Eye (tissue), 1 donor: ENCODE data around the gene MOSPD3.

Source experiments
- DNase-seq: peaks from one replicate; pipeline ENCODE4 v3.0.0-alpha.2; 2015

The MOSPD3 gene

DNA sequence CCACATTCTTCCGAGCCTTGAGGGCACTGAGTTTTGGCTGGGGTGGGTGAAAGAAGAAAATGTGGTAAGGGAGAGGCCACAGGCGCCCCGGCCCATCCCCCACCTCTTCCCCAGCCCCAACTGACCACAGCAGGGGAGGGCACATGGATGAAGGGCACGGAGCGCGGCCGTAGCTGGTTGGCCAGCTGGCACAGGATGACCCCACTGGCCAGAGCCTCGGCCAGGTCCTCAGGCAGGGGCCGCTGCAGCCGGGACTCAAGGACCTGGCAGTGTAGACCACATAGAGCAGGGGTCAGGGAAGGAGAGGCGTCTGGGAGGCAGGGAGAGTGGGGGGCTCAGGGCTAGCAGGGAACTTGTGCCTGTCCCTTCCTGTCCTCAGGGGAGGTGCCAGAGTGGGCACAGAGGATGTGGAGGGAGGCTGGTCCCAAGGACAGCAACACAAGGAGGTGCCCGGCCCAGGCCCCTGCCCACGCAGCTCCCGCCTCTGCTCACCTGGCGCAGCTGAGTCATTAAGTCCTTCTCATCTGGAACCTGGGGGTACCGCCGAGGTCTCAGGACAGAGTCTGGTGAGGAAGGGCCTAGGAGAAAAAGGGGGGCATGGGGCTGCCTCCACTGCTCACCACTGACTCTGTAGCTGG lies 36.5 kb upstream of the MOSPD3 start:
- DNase-seq, result no peak

DNA sequence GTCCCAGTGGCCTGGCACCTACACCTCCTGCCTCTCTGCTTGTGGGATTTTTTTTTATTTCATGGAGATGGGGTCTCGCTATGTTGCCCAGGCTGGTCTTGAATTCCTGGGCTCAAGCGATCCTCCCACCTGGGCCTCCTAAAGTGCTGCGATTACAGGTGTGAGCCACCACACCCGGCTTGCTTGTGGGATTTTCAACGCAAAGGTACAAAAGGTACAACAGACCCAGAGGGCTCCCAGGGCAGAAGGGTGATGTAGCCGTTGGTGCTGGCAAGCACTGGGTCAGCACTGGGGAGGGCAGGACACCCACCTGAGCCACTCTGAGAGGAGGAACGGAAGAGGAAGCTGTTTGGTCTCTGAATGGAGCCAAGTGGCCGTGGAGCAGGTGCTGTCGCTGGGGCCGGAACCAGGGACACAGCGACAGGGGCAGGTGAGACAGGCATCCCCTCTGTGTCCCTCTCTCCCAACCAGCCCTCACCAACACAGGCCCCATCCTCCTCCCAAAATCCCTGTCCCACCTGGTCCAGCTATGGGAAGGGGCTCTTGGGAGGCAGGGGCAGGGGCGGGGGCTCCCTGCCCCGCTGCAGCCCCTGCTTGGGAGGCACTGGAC lies 35.9 kb upstream of the MOSPD3 start:
- no peak for DNase-seq

GRCh38 chr7:100577103-100577502 lies 35.2 kb upstream of the MOSPD3 start:
- no peak for DNase-seq

DNA sequence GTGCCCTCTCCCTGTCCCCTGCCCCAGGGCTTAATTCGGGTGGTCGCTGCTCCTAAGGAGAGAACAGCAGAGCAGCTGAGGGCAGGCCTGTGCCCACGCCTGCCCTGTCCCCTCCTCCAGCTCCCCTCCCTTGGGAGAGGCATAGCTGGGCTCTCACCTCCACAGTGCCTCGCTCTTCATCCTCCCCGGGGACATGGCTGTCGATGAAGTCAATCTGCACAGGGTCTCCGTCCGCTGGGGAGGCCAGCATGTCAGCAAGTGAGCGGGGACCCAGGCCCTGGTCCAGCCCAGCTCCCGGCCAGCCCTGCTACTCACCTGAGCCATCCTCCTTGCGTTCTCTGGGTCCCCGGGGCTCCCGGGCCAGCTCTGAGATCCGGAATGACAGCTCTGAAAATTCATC lies 34.8 kb upstream of the MOSPD3 start:
- no peak for DNase-seq

GRCh38 chr7:100578246-100579183 lies 33.8 kb upstream of the MOSPD3 start:
- no peak for DNase-seq

GRCh38 chr7:100580466-100581283 lies 31.7 kb upstream of the MOSPD3 start:
- DNase-seq, result no peak

GRCh38 chr7:100582041-100582579 lies 30.2 kb upstream of the MOSPD3 start:
- DNase-seq, result no peak

- no peak for DNase-seq
Measured at GRCh38 chr7:100582650-100583049, 29.7 kb upstream of the MOSPD3 start.

- no peak for DNase-seq
Measured at GRCh38 chr7:100583132-100584053, 28.9 kb upstream of the MOSPD3 start.

- DNase-seq, result no peak
Measured at GRCh38 chr7:100584054-100584682, 28.2 kb upstream of the MOSPD3 start.

DNA sequence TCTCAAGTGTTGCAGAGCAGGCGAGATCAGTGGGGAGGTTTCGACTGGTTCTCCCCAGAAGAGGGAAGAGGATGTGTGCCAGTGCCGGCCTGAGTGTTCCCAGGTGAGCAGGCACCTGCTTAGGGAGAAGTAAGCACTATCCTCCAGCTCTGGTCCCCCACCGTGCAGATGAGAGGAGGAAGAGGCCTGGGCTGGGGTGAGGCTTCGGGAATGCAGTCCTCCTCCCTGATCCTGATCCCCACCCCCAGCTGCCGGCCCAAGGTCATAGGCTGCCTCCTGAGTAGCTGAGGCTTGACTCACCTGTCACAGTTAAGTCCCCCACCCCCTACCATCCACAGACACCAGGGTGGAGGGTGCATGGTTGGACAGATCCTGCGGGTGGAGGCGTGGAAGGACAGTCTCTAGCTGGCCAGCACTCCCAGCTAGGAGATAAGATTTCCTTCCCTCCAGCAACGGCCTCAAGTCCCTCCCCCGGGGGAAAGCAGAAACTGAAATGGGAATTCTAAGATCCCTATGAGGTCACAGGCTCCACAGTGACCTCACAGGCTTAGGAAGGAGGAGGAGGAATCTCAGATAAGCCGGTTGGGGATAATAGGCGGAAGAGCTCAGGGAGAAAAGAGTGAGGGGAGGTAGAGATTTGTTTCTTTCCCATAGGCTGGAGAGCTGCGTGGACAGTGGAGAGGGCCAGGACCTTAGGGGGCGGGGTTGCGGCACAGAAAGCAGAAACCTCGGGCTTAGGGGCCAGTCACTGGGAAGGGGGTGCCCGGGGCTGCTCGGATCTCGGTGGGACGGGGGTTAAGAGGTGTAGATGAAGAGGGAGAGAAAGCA lies 27.4 kb upstream of the MOSPD3 start:
- peak; percentile 73 for DNase-seq

DNA sequence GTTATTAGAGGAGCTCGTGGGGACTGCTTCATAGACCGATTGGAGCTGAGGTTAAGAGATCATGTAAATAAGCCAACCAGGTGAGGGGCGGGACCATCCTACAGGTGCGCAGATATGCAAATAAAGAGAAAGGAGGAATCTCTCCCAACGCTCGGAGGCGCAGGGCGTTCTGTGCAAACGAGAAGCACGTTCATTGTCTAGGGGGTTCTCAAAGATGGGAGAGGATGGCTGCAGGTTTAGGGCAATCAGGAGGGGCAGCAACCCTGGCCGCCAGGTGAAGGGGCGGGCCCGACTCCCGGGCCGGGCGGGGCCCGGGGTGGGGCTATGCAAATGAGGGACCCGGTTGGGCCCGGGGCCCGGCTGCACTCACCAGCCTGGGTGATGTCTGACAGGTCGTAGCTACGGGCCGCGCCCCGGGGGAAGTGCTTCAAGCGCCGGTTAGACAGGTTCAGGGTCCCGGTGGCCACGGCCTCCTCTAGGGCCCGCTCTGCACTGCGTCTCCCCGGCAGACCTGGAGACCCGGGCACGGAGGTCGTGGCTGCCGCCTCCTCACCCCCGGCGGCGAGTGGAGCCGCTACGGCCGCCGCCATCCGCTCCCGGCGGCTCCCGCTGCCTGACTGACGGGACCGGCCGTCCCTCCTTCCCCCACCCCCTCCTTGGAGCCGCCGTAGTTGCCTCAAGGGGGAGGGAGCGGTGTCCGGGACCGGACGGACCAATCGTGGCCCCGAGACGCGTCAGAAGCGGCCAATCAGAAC lies 26.7 kb upstream of the MOSPD3 start, which contains the start of gene LRCH4:
TSS of gene LRCH4 (minus strand) at position 619 of the 755 bp plus-strand sequence. CDS start at position 590, 29 bp downstream.
- DNase-seq, result no peak

GRCh38 chr7:100586266-100587025 lies 25.9 kb upstream of the MOSPD3 start, which contains the start of gene FBXO24:
TSS of gene FBXO24 (plus strand) at chr7:100586328. CDS start at chr7:100586626, 298 bp downstream.
- DNase-seq, result peak; percentile 100

DNA sequence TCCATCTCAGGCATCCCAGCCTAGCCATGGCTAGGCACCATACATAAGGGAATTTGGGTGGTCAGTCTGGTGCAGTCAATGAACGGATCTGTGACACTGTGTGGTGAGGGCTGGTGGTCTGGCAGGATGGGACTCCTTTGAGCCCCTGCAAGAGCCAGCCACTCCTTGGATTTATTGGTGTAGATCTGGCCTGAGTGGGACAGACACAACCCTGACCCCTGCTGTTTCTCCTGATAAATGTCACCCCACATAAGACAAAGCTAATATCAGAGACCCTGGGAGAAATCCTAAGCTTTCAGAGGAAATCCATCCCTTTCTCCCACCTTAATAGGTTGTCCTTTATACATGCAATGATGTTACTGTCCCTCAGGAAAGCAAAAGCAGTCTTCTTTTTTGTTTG lies 23.9 kb upstream of the MOSPD3 start:
- no peak for DNase-seq

GRCh38 chr7:100589341-100589947 lies 22.9 kb upstream of the MOSPD3 start:
- peak; percentile 36 for DNase-seq

DNA sequence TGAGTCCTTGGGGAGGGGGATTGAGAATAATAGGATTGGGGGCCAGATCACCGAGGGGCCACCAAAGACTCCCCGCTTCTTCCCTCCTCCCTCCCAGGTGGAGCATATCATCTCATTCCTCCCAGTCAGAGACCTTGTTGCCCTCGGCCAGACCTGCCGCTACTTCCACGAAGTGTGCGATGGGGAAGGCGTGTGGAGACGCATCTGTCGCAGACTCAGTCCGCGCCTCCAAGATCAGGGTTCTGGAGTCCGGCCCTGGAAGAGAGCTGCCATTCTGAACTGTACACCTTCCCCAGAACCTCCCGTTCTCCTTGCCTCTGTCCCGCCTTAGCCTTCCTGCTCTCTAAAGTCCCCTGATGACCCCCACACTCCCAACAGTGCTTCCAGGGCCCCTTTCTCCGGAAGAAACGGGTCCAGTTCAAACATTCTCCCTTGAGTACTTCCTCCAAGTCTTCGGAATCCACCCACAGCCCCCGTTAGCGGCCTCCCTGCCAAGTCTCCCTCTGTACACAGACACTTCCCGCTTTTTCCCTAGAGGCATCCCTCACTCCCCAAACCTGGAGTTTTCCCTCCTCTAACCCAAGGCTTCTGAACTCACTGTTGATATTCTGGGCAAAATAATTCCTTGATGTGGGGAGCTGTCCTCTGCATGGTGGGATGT lies 22.1 kb upstream of the MOSPD3 start:
- DNase-seq, result peak; percentile 44

GRCh38 chr7:100591596-100591995 lies 20.7 kb upstream of the MOSPD3 start:
- no peak for DNase-seq
